ENCODE measurements around the gene RDX.
A peak's percentile ranks its signal among the peaks of the same experiment; 100 is the strongest.
"Not testable (repeated sequence)": the region's sequence is repeated elsewhere in the genome, so short reads cannot be mapped to it uniquely, and the experiment has no call there.

The RDX gene

DNA sequence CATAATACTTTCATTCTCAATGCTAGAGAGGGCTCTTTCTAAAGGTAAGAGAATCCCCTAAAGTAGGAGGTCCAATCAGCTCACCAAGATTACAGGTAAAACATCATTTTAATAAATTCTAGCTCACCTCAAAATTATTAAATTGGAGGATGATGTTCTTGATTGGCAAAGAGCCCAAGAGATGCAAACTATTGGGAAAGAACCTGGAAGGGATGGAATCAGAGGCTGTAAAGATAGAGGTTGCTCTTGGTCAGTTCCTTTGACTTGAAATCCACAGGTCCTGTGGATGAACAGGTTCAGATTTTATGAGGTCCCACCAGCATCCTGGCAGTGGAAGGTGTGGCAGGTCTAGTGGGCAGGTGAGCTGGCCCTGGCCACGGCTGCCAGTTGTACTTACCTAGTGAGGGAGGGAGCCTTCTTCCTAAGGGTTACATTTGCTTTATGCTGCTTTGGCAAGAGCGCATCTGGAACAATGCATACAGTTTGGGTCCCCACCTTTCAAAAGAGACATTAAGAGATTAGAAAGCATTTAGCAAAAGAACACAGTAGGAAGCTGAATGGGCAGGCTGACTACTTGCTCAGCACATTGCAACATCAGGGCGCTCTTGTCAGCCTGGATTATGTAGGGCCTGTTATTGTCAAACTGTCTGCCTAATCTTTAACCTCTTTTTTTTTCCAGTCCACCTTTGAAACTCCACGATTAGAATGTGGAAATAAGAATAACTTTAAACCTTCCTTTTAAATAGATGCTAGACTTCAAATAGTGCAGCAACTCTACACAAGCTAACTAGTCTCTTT, 97.0 kb downstream of the RDX start:
- DNase-seq (ENCODE audit: low read depth) = no peak

DNA sequence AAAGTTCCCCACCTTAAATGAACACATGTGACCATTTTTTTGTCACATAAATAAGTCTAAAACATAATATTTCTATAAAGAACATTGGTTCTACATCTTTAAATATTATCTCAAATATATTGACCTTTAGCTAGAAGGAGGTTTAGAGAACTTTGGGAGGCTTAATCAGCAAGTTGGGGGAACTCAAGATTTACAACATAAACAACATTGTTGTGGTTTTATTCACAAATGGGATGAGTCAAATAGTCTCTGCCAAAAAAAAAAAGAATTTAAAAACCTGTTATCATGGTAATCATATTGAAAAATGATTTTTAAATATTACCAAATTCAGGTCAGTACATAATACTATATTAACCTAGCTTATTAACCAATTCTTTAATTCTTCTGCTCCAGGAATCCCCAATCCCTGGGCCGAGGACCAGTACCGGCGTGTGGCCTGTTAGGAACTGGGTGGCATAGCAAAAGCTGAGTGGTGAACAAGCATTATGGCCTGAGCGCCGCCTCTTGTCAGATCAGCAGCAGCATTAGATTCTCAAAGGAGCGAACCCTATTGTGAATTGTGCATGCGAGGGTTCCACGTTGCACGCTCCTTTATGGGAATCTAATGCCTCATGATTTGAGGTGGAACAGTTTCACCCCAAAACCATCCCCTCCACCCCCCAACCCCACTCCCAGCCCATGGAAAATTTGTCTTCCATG, 98.2 kb downstream of the RDX start:
- DNase-seq (ENCODE audit: low read depth) = no peak

GRCh38 chr11:110196884-110197420, 99.5 kb downstream of the RDX start:
- no peak for DNase-seq (ENCODE audit: low read depth)

DNA sequence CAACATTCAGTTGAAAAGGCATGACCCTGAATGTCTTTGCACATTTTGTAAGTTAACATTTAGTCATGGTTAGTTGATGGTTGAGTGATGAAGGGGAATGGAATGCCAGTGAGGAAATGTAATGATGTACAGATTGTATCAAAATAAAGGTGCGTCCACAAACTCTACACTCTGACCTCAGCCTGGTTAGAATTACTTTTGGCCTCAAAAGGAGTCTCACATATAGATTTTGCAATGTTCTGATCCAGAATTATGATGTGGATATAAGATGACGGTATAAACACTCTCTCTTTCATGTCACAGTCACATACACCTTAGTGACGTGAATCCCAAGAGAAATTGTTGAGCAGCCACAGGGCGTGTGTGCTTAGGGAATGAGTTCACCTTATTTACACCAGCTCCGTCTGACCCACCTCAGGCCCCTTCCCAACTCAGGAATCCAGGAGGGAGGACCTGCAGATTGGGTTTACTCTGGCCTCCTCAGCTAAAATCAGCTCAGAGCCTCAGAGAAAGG, 100.1 kb downstream of the RDX start:
- DNase-seq (ENCODE audit: low read depth) = peak; percentile 62

DNA sequence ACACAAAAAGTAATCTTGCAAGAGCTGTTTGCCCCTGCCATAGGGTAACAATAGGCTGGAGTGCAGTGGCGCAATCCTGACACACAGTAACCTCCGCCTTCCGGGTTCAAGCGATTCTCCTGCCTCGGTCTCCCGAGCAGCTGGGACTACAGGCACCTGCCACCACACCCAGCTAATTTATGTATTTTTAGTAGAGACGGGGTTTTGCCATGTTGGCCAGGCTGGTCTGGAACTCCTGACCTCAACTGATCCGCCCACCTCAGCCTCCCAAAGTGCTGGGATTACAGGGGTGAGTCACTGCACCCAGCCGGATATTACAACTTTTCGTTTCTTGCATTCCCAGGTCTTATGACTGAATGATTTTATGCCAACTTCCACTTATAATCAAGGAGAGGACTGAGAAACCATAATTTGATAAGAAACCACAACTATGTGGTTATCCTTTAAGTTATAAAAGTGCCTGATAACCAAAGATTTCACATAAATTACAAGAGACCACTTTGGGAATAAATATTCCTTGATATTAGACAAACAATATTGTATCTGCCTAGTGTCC, 102.1 kb downstream of the RDX start:
- DNase-seq (ENCODE audit: low read depth) = not testable (repeated sequence)

GRCh38 chr11:110192604-110193282, 103.7 kb downstream of the RDX start:
- DNase-seq (ENCODE audit: low read depth) = not testable (repeated sequence)

- DNase-seq (ENCODE audit: low read depth) = no peak
Observed at GRCh38 chr11:110190885-110191284, 105.5 kb downstream of the RDX start.

- DNase-seq (ENCODE audit: low read depth) = no peak
Observed at GRCh38 chr11:110187731-110188130, 108.7 kb downstream of the RDX start.

GRCh38 chr11:110186867-110187266, 109.5 kb downstream of the RDX start:
- DNase-seq (ENCODE audit: low read depth) = no peak

DNA sequence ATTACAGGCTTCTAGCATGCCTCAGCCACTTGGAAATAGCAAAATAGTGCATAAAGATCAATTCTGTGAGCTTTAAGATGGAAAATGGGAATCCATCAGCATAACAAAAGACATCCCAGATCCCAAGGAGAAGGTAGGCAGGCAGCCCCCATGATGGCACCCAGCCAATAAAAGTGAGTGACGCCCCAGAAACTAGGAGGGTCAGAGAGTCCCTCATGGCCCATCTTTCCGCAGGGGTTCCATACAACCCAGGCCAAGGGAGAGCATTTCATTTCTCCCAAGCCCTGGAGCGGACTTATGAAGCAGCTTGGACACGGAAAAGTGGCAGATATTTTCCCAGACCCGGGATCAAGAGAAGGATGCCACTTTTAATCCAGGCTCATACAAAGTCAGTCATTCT, 110.0 kb downstream of the RDX start:
- DNase-seq (ENCODE audit: low read depth) = no peak

- no peak for DNase-seq (ENCODE audit: low read depth)
Observed at GRCh38 chr11:110185599-110185998, 110.8 kb downstream of the RDX start.

DNA sequence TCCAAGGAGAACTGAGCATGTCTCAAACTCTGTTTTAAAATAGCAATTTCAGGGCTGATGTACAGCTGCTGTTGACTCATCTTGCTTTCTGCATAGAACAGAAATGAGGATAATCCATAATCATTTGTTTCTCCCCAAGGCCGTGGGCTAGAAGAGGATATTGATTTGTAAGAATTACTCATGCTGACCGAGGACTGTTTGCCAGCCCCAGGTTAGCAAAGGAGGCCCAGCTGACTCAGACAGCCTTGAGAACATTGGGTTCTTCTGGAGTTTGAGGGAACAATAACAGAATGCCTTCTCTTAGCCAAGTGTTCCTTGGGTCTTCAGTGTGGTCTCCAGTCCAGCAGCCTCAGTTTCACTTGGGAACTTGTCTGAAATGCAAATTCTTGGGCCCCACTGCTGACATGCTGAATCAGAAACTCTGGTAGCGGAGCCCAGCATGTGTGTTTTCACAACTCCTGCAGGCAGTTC, 111.3 kb downstream of the RDX start:
- no peak for DNase-seq (ENCODE audit: low read depth)

- no peak for DNase-seq (ENCODE audit: low read depth)
Observed at GRCh38 chr11:110184456-110184855, 112.0 kb downstream of the RDX start.

DNA sequence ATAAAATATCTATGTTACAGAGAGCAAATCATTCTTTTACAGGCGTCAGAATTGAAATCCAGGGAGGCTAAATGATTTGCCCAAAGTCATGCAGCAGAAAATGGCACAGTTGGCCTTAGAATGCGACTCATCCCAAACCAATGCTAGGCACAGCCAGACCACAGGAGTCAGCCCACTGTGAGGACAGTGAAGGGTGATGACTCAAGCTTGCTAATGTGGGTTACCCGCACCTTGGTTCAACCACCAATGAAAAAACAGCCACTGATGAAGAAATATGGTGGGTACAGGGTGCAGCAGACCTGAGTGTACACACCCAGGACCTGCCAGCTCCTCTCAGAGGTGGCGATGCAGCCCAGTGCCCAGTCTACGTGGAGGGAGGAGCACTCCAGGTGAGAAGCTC, 113.5 kb downstream of the RDX start:
- DNase-seq (ENCODE audit: low read depth) = no peak

DNA sequence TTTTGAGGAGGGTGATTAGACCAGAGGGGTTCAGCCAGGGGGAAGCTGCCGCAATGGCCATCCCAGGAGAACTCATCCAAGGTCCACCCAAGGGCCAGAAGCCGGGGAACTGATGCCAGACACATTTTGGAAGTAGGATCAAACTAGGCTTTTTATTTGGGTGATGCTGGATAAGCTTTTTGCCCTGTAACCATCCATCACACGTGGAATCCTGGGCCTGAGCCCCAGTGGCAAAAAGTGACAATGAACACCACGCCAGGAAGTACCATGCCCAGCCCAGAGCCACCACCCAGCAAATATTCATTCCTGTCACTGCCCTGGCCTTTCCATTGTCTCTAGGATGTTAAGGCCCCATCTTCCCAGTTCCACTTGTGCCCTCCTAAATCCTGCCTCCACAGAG, 117.3 kb downstream of the RDX start:
- DNase-seq (ENCODE audit: low read depth) = no peak

- DNase-seq (ENCODE audit: low read depth) = no peak
Observed at GRCh38 chr11:110177086-110177456, 119.3 kb downstream of the RDX start.

DNA sequence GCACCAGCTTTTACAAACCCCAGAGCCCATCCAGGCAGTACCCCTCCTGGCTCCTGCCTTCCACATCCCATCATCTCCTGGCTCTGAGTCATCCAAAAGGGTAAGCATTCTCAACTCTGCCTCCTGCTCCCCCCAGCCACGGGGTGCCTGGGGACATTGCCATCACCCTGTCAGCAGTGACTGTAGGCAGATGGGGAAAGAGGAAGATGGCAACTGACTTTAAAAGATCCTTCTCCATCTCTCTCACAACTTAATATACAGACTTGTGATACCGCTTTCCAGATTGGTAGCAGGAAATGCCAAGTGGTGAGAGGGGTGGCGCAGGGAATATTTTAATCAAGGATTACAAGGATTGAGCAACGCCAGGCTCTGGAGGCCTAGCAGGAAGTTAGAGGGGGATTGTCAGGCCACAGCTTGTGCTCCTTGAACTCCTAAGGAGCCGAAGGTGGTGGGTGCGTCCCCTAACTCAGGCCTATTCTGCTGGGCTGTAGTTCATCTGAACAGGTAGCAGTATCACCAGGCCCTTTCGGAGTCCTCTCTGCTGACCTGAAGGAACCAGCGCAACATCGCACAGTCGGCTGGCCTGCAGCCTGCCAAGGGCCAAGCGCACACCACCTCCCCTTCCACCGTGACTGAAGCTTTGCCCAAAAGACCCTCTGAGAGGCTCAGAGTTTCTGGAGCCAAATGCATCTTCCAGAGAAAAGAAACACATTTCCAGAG, 119.9 kb downstream of the RDX start:
- no peak for DNase-seq (ENCODE audit: low read depth)

- no peak for DNase-seq (ENCODE audit: low read depth)
Observed at GRCh38 chr11:110174645-110175310, 121.6 kb downstream of the RDX start.

DNA sequence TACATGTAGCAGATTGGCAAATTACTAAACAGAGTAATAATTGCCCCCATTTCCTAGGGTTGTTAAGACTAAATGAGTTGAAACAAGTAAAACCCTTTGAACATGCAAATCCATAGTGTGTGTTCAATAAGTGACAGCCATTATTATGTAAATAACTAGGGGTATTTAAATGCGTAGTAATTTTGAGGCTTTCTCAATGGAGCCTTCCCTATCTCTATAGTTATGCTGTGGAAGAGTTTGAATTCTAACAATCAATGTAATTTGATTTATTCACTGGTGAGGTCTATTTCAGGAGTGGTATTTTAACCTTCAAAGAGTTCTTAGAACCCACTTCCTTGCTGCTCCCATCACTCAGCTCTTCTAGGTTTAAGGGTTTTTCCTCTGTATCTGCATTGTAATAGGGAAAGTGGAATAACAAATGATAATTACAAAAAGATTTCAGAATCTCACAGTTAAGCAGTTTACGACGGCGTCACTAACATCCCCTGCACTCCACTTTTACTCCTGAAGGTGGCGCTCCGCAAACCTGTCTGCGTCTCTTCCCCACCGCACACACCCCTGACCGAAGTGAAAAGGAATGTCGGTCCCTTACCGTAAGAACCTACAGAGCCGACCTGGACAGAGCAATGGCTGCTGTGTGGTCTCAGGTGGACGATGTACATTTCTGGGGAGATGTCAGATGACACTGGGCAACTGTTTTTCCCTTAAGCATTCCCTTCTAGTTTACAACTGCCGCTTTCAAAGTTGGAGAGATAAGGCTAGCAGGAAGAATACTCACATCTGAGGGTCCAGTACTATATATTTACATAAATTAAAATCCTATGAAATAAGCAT, 122.4 kb downstream of the RDX start:
- DNase-seq (ENCODE audit: low read depth) = no peak

GRCh38 chr11:110172468-110173065, 123.8 kb downstream of the RDX start:
- no peak for DNase-seq (ENCODE audit: low read depth)
